ENCODE data around the gene IL19. TPM values are rescaled to one million over a fixed set of nuclear protein-coding genes. Genes with fewer than 3 reads are reported as not detected.
"Not testable (repeated sequence)": the region's sequence is repeated elsewhere in the genome, so short reads cannot be mapped to it uniquely, and the experiment has no call there.

Gene IL19
- total RNA-seq, 1 donor from 2014 or later: not detected

DNA sequence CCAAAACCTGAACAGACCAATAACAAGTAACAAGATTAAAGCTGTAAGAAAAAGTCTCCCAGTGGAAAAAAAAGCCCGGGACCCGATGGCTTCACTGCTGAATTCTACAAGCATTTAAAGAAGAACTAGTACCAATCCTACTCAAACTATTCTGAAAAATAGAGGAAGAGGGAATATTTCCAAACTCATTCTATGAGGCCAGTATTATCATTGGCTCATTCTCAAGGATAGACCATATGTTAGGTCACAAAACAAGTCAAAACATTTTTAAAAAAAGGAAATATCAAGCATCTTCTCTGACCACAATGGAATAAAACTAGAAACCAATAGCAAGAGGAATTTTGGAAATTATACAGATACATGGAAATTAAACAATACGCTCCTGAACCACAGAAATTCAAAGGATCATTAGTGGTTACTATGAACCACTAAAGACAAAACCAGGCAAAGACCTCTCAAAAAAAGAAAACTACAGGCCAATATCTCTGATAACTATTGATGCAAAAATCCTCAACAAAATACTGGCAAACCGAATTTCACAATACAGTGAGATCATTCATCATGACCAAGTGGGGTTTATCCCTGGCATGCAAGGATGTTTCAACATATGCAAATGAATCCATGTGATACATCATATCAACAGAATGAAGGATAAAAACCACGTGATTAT lies 80.9 kb downstream of the IL19 start:
- no peaks in the 10 kb centered on the region for H3K27me3 ChIP-seq
- TF ChIP-seq, protein P1, sequence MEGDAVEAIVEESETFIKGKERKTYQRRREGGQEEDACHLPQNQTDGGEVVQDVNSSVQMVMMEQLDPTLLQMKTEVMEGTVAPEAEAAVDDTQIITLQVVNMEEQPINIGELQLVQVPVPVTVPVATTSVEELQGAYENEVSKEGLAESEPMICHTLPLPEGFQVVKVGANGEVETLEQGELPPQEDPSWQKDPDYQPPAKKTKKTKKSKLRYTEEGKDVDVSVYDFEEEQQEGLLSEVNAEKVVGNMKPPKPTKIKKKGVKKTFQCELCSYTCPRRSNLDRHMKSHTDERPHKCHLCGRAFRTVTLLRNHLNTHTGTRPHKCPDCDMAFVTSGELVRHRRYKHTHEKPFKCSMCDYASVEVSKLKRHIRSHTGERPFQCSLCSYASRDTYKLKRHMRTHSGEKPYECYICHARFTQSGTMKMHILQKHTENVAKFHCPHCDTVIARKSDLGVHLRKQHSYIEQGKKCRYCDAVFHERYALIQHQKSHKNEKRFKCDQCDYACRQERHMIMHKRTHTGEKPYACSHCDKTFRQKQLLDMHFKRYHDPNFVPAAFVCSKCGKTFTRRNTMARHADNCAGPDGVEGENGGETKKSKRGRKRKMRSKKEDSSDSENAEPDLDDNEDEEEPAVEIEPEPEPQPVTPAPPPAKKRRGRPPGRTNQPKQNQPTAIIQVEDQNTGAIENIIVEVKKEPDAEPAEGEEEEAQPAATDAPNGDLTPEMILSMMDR (IDR thresholded peaks at IDR 0.05): no peak
- no peaks in the 10 kb centered on the region for H3K4me1 ChIP-seq
- peaks cover 0 to 6% of the 10 kb centered on the region in 2 donors for H3K9me3 ChIP-seq
- no peaks in the 10 kb centered on the region for H3K36me3 ChIP-seq
- no peak overlapping the region for H3K27ac ChIP-seq
- no peak overlapping the region for H3K4me3 ChIP-seq
- DNase-seq (ENCODE audit: low spot score in 2 of 2): no peak
- intact Hi-C loops (cut with DNase I): no loop called here

DNA sequence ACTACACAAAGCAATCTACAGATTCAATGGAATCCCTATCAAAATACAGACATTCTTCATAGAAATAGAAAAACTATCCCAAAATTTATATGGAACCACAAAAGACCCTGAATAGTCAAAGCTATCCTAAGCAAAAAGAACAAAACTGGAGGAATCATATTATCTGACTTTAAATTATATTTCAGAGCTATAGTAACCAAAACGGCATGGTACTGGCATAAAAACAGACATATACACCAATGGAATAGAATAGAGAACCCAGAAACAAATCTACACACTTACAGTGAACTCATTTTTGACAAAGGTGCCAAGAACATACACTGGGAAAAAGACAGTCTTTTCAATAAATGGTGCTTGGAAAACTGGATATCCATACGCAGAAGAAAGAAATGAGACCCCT lies 82.1 kb downstream of the IL19 start:
- H3K4me1 ChIP-seq; intact Hi-C loops (cut with DNase I); H3K27ac ChIP-seq; H3K36me3 ChIP-seq; DNase-seq (ENCODE audit: low spot score in 2 of 2); H3K27me3 ChIP-seq; H3K9me3 ChIP-seq; H3K4me3 ChIP-seq: not testable (repeated sequence)

DNA sequence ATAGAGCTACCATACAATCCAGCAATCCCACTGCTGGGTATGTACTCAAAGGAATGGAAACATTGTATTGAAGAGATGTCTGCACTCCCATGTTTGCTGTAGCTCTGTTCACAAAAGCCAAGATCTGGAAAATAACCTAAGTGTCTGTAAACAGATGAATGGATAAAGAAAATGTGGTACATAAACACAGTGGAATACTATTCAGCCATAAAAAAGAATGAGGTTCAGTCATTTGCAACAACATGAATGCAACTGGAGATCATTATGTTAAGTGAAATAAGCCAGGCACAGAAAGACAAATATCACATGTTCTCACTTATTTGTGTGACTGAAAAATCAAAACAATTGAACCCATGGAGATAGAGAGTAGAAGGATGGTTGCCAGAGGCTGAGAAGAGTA lies 83.1 kb downstream of the IL19 start:
- intact Hi-C loops (cut with DNase I); H3K36me3 ChIP-seq: not testable (repeated sequence)

DNA sequence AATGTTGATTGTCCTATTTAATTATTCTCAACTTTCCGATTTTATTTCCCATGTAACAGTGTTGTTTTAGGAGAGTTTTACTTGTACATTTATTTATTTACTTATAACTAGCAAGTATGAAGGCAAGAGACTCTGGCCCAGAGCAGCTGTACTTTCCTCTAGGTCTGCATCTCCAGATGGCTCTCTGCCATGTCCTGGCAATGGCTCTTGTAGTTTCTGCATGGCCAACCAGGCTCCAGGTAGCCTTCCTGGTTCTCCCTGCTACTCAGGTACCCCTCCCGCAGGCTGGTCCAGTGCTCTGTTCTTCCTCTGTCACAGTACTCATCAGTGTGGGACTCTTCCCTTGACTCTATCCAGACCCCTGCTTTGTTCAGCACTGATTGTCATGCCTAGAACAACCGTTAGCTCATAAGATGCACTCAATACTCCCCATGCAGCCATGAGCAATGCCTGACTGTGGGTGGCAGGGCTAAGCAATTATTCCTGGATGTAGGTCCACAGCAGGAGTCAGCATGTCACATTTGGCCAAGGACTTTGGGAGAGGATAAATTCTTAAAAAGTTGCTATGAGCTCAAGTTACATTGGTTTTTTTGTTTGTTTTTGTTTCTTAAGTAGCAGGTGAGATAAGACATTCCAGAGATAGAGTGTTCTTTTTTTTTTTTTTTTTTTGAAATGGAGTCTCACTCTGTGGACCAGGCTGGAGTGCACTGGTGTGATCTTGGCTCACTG lies 84.0 kb downstream of the IL19 start:
- intact Hi-C loops (cut with DNase I): no loop called here

More for the DNA sequence above, 83.1 kb downstream of the IL19 start:
- not testable (repeated sequence) for H3K4me3 ChIP-seq; DNase-seq (ENCODE audit: low spot score in 2 of 2); H3K27ac ChIP-seq; H3K27me3 ChIP-seq; H3K9me3 ChIP-seq; H3K4me1 ChIP-seq

DNA sequence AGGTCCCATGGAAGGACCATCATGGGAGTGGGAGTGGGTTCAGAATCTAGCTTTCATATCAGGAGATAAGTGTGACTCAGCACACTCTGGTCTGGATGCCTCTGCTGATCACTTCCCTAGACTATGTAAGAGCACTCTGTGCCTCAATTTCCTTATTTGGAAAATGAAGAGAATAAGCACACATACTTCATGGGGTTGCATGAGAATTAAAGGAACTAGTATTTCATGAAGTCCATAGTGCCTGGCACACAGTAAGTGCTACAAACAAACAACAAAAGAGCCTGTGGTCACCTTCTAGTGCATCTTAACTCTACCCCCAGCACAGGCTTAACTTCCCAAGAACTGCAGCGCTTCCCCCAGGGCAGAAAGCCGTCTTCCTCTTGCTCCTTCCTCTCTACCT lies 85.3 kb downstream of the IL19 start:
- no peaks in the 10 kb centered on the region for H3K36me3 ChIP-seq
- H3K4me1 ChIP-seq: no peaks in the 10 kb centered on the region
- no peak for DNase-seq (ENCODE audit: low spot score in 2 of 2)
- H3K27me3 ChIP-seq: no peaks in the 10 kb centered on the region
- TF ChIP-seq, protein P1 (IDR thresholded peaks at IDR 0.05): no peak
- H3K4me3 ChIP-seq: no peak overlapping the region
- intact Hi-C loops (cut with DNase I): no loop called here
- no peak overlapping the region for H3K27ac ChIP-seq
- peaks cover 0 to 6% of the 10 kb centered on the region in 2 donors for H3K9me3 ChIP-seq

More for the DNA sequence above, 84.0 kb downstream of the IL19 start:
- no peak for DNase-seq (ENCODE audit: low spot score in 2 of 2)
- H3K36me3 ChIP-seq: no peaks in the 10 kb centered on the region
- H3K9me3 ChIP-seq: peaks cover 0 to 6% of the 10 kb centered on the region in 2 donors
- H3K4me1 ChIP-seq: no peaks in the 10 kb centered on the region
- no peak overlapping the region for H3K27ac ChIP-seq
- TF ChIP-seq, protein P1 (IDR thresholded peaks at IDR 0.05): no peak
- H3K4me3 ChIP-seq: no peak overlapping the region
- no peaks in the 10 kb centered on the region for H3K27me3 ChIP-seq

DNA sequence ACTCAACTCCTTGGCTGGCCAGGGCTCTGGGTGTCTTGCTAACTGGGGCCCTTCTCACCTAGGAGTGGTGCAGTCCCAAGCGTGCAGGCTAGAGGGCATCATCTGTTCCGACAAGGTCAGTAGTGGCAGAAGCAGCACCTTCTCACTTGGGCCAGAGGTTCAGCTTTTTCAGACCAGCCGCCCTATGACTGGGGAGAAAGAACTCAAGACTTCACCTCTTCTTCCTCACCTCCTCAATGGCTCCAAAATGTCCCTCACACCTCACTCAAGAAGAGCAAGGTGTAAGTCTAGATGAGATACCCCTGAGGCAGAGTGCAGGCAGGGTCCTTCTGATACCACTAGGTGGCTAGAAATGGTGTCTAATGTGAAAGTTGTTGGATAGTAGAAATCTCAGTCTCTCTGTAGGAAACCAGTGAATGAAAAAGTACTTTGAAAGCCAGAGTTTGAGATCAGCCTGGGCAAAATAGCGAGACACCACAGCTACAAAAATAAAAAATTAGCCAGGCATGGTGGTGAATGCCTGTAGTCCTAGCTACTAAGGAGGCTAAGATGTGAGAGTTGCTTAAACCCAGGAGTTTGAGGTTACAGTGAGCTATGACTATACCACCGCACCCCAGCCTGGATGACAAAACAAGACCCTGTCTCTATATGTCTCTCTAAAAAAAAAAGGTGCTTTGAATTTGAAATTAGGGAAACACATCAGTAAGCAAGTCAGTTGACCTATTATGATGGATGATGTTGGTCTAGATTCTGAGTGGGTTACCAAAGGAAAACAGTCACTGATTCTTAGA lies 86.3 kb downstream of the IL19 start:
- Histone ChIP-seq H3K4me3 (no peak overlapping the region), H3K4me1 (no peaks in the 10 kb centered on the region), H3K27me3 (no peaks in the 10 kb centered on the region), H3K27ac (no peak overlapping the region), H3K9me3 (peaks cover 0 to 6% of the 10 kb centered on the region in 2 donors), H3K36me3 (no peaks in the 10 kb centered on the region)
- intact Hi-C loops (cut with DNase I): no loop called here
- no peak for DNase-seq (ENCODE audit: low spot score in 2 of 2)
- TF ChIP-seq, protein P1 (IDR thresholded peaks at IDR 0.05): no peak

All from ascending aorta (tissue), 2 donors.